Loucy (cell line): ENCODE data around the gene ART3.
A peak's percentile ranks its signal among the peaks of the same experiment; 100 is the strongest.

Source experiments
- H2AFZ ChIP-seq: fragments of 200-600 bp; sonication (generic); 2 replicates; pipeline ENCODE4 v1.6.0; 2016; ENCODE audit warnings: antibody characterized with exemption, mild to moderate bottlenecking, low read length, moderate library complexity
- H3F3A ChIP-seq: fragments of 200-600 bp; 2 replicates; pipeline ENCODE4 v1.6.0; 2016; ENCODE audit warnings: antibody characterized with exemption, low read depth, mild to moderate bottlenecking
- H3K27me3 ChIP-seq: fragments of 200-600 bp; sonication (generic); 2 replicates; pipeline ENCODE4 v1.6.1; 2014; ENCODE audit warnings: low read length, mild to moderate bottlenecking; ENCODE audit not compliant: insufficient read depth, poor library complexity, severe bottlenecking
- H3K36me3 ChIP-seq: fragments of 200-600 bp; sonication (generic); 2 replicates; pipeline ENCODE4 v1.6.1; 2016; ENCODE audit warnings: low read length; ENCODE audit not compliant: insufficient read depth
- H3K4me1 ChIP-seq: fragments of 200-600 bp; sonication (generic); 2 replicates; pipeline ENCODE4 v1.5.1; 2014; ENCODE audit warnings: low read length, mild to moderate bottlenecking; ENCODE audit not compliant: insufficient read depth, poor library complexity, severe bottlenecking
- H3K4me2 ChIP-seq: fragments of 200-600 bp; sonication (generic); 2 replicates; pipeline ENCODE4 v1.6.0; 2014; ENCODE audit warnings: antibody characterized with exemption, low read length, low read depth, mild to moderate bottlenecking; ENCODE audit not compliant: poor library complexity, severe bottlenecking
- H3K4me3 ChIP-seq: fragments of 200-600 bp; sonication (generic); 2 replicates; pipeline ENCODE4 v1.5.1; 2014; ENCODE audit warnings: low read length, mild to moderate bottlenecking, mixed read lengths; ENCODE audit not compliant: poor library complexity, severe bottlenecking
- H3K79me2 ChIP-seq: fragments of 200-600 bp; sonication (generic); 2 replicates; pipeline ENCODE4 v1.6.1; 2014; ENCODE audit warnings: low read length; ENCODE audit not compliant: insufficient read depth
- H3K9ac ChIP-seq: fragments of 200-600 bp; sonication (generic); 2 replicates; pipeline ENCODE4 v1.6.0; 2014; ENCODE audit warnings: mild to moderate bottlenecking, low read depth, low read length, moderate library complexity; ENCODE audit not compliant: poor library complexity, severe bottlenecking
- H3K9me2 ChIP-seq: fragments of 200-600 bp; sonication (generic); replicated peaks from 2 replicates; pipeline ENCODE4 v1.6.1; 2016; ENCODE audit warnings: low read depth, low read length, mixed read lengths
- H3K9me3 ChIP-seq: fragments of 200-600 bp; sonication (generic); 2 replicates; pipeline ENCODE4 v1.6.1; 2014; ENCODE audit warnings: mild to moderate bottlenecking, antibody characterized with exemption, low read length, low read depth; ENCODE audit not compliant: insufficient read depth
- H4K20me1 ChIP-seq: fragments of 200-600 bp; sonication (generic); 2 replicates; pipeline ENCODE4 v1.6.0; 2014; ENCODE audit warnings: antibody characterized with exemption, low read length, mild to moderate bottlenecking; ENCODE audit not compliant: insufficient read depth, poor library complexity, severe bottlenecking
- CTCF ChIP-seq: fragments of 200-600 bp; sonication (generic); conservative IDR thresholded peaks from 2 replicates; pipeline ENCODE4 v1.5.1; 2014; ENCODE audit warnings: mild to moderate bottlenecking, antibody characterized with exemption, low read length
- EZH2phosphoT487 ChIP-seq: fragments of 200-600 bp; IDR thresholded peaks from 2 replicates; pipeline ENCODE4 v1.6.1; 2018; ENCODE audit warnings: antibody characterized with exemption, mild to moderate bottlenecking, moderate library complexity, borderline replicate concordance

The ART3 gene

GRCh38 chr4:76061982-76062381 is 12.5 kb upstream of the ART3 start:
- TF ChIP-seq EZH2phosphoT487 (no peak), CTCF (no peak)
- Histone ChIP-seq H4K20me1 (no peaks in the 10 kb centered on the region), H3K4me3 (no peak overlapping the region), H3K9me2 (no peaks in the 10 kb centered on the region), H3K27me3 (no peaks in the 10 kb centered on the region), H3K4me1 (no peaks in the 10 kb centered on the region), H3K4me2 (no peak overlapping the region), H3K36me3 (no peaks in the 10 kb centered on the region), H3K9me3 (no peaks in the 10 kb centered on the region), H3K79me2 (no peaks in the 10 kb centered on the region), H3K9ac (no peak overlapping the region), H2AFZ (no peak overlapping the region), H3F3A (no peaks in the 10 kb centered on the region)

GRCh38 chr4:76066546-76066945 is 8.0 kb upstream of the ART3 start:
- no peak overlapping the region for H3K9ac ChIP-seq
- no peak overlapping the region for H3K4me2 ChIP-seq
- no peaks in the 10 kb centered on the region for H3K79me2 ChIP-seq
- TF ChIP-seq CTCF (no peak), EZH2phosphoT487 (no peak)
- H3K4me3 ChIP-seq, result no peak overlapping the region
- H3F3A ChIP-seq, result no peaks in the 10 kb centered on the region
- no peaks in the 10 kb centered on the region for H3K4me1 ChIP-seq
- no peaks in the 10 kb centered on the region for H4K20me1 ChIP-seq
- no peaks in the 10 kb centered on the region for H3K27me3 ChIP-seq
- H3K36me3 ChIP-seq, result no peaks in the 10 kb centered on the region
- no peaks in the 10 kb centered on the region for H3K9me2 ChIP-seq
- H2AFZ ChIP-seq, result no peak overlapping the region
- no peaks in the 10 kb centered on the region for H3K9me3 ChIP-seq

- peak; percentile 88 for TF ChIP-seq CTCF
- no peak for TF ChIP-seq EZH2phosphoT487
- Histone ChIP-seq H3K36me3 (no peaks in the 10 kb centered on the region), H3K9me2 (no peaks in the 10 kb centered on the region), H3K9me3 (no peaks in the 10 kb centered on the region), H4K20me1 (no peaks in the 10 kb centered on the region), H3K79me2 (no peaks in the 10 kb centered on the region), H3K27me3 (no peaks in the 10 kb centered on the region), H3K4me1 (no peaks in the 10 kb centered on the region), H3K9ac (no peak overlapping the region), H3K4me3 (no peak overlapping the region), H2AFZ (no peak overlapping the region), H3K4me2 (no peak overlapping the region), H3F3A (no peaks in the 10 kb centered on the region)
Measured at GRCh38 chr4:76067652-76068286, 6.7 kb upstream of the ART3 start.
